ENCODE measurements around the gene FIGN.

DNA sequence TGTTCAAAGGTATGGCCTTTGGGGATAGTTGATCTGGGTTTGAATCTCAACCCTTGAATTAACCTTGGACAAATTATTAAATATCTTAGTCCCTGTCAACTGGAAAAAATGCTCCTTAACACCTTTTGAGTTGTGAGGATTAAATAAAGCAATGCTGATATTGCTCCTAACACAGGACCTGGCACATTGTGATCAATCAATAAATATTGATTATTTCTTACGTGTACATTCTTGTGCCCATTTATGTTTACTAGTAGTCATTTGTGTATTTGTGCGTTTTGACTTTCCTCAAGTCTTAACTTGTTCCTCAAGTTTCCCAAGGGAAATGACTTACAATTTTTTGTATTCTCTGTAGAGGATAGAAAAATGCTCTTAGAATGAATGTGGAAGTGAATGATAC lies 19.6 kb upstream of the FIGN start:
- TF ChIP-seq, protein P1, sequence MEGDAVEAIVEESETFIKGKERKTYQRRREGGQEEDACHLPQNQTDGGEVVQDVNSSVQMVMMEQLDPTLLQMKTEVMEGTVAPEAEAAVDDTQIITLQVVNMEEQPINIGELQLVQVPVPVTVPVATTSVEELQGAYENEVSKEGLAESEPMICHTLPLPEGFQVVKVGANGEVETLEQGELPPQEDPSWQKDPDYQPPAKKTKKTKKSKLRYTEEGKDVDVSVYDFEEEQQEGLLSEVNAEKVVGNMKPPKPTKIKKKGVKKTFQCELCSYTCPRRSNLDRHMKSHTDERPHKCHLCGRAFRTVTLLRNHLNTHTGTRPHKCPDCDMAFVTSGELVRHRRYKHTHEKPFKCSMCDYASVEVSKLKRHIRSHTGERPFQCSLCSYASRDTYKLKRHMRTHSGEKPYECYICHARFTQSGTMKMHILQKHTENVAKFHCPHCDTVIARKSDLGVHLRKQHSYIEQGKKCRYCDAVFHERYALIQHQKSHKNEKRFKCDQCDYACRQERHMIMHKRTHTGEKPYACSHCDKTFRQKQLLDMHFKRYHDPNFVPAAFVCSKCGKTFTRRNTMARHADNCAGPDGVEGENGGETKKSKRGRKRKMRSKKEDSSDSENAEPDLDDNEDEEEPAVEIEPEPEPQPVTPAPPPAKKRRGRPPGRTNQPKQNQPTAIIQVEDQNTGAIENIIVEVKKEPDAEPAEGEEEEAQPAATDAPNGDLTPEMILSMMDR (conservative IDR thresholded peaks at IDR 0.05 in 1 of 2, IDR thresholded peaks at IDR 0.05 in 1 of 2; ENCODE audit: low read depth in 1 of 2, low read length in 2 of 2), result no peak
- no peak for TF ChIP-seq EZH2 (IDR thresholded peaks at IDR 0.05; ENCODE audit: low read length, missing control alignments)

All from fibroblast of lung (primary cell).